Spleen (tissue), 11 donors: Measurements from ENCODE around the gene MTA1. TPM values are rescaled to one million over a fixed set of nuclear protein-coding genes. Genes with fewer than 3 reads are reported as not detected.

Experiments used
- DNase-seq: peaks from one replicate; pipeline ENCODE4 v3.0.0-alpha.2; 2020
- H3K27ac ChIP-seq, 8 donors: fragments of 200-600 bp; sonication (generic) in 7 of 8; 1 replicate in 4 of 8; 2 replicates in 4 of 8; pipeline versions ENCODE4 v1.5.0 to v1.8.0; 2016 to 2021; ENCODE audit warnings: inconsistent platforms in 4 of 8, mild to moderate bottlenecking in 4 of 8, moderate library complexity in 1 of 8
- H3K27me3 ChIP-seq, 7 donors: fragments of 200-600 bp; sonication (generic) in 6 of 7; replicated peaks in 1 of 7; 1 replicate in 4 of 7; 2 replicates in 3 of 7; pipeline versions ENCODE4 v1.5.0 to v1.8.0; 2016 to 2021; ENCODE audit warnings: inconsistent platforms in 3 of 7, mild to moderate bottlenecking in 1 of 7
- H3K36me3 ChIP-seq, 6 donors: fragments of 200-600 bp; sonication (generic) in 5 of 6; 1 replicate in 4 of 6; 2 replicates in 2 of 6; pipeline versions ENCODE4 v1.5.0 to v1.8.0; 2016 to 2021; ENCODE audit warnings: inconsistent platforms in 2 of 6
- H3K4me1 ChIP-seq, 6 donors: fragments of 200-600 bp; sonication (generic) in 5 of 6; 1 replicate in 3 of 6; 2 replicates in 3 of 6; pipeline versions ENCODE4 v1.5.0 to v1.8.0; 2016 to 2021; ENCODE audit warnings: inconsistent platforms in 3 of 6
- H3K4me3 ChIP-seq, 8 donors: fragments of 200-600 bp; sonication (generic) in 7 of 8; 1 replicate in 4 of 8; 2 replicates in 4 of 8; pipeline versions ENCODE4 v1.5.0 to v1.8.0; 2016 to 2021; ENCODE audit warnings: inconsistent platforms in 4 of 8, mild to moderate bottlenecking in 4 of 8, moderate library complexity in 2 of 8
- H3K9me3 ChIP-seq, 8 donors: fragments of 200-600 bp; sonication (generic) in 7 of 8; 1 replicate in 4 of 8; 2 replicates in 4 of 8; pipeline versions ENCODE4 v1.5.0 to v1.8.0; 2016 to 2021; ENCODE audit warnings: inconsistent platforms in 4 of 8
- POLR2A ChIP-seq, 3 donors: fragments of 450-650 bp; IDR thresholded peaks; one replicate each; pipeline ENCODE4 v1.5.1; 2017; ENCODE audit warnings: antibody characterized with exemption in 3 of 3, mild to moderate bottlenecking in 1 of 3
- POLR2AphosphoS5 ChIP-seq, 3 donors: sonication (generic); formaldehyde crosslinking; IDR thresholded peaks; one replicate each; pipeline ENCODE4 v1.5.1; 2017; ENCODE audit warnings: antibody characterized with exemption in 3 of 3
- WGBS, 5 donors: extraction: QIAGEN DNeasy Blood & Tissue Kit in 3 of 5; methylation state at CpG; one replicate each; pipeline versions ENCODE4 v1.1.5 to v1.1.7; 2013 to 2018; 5-methylcytosine and 5-hydroxymethylcytosine counted together
- intact Hi-C: fragments of 100-400 bp; cut with DNase I; formaldehyde crosslinking; loops from one replicate; pipeline ENCODE4 v1.15.0; 2023; ENCODE audit warnings: low total_unique reads
- polyA plus RNA-seq, 3 donors: library from polyadenylated mRNA; stranded (reverse); fragments of 200-250 nt; gene quantifications; one replicate each; pipeline ENCODE4 v1.2.1, GENCODE V29; 2013
- total RNA-seq, 7 donors: library from RNA; depleted of rRNA in 3 of 7; stranded (reverse); fragments of >200 nt in 3 of 7; fragmentation: NEBNext Ultra II Directional in 4 of 7; extraction: Animal tissue kit (Norgen Biotek cat#: 25700) in 4 of 7; gene quantifications; one replicate each; pipeline versions ENCODE4 v1.1.0 to v1.2.1, GENCODE V29; 2016 to 2021
- TF ChIP-seq, protein P1 (sequence below), 11 experiments: fragments of 200-600 bp in 7 of 11; fragments of 450-650 bp in 4 of 11; sonication (generic) in 4 of 11; IDR thresholded peaks in 8 of 11; conservative IDR thresholded peaks in 3 of 11; 1 replicate in 7 of 11; 2 replicates in 4 of 11; pipeline versions ENCODE4 v1.4.0 to v1.8.0; 2016 to 2021; ENCODE audit warnings: antibody characterized with exemption in 11 of 11, inconsistent platforms in 4 of 11, mild to moderate bottlenecking in 1 of 11
- donor health status: healthy with polysubstance abuse.
- donor health status: DM: no; HTN: no; CAD: no; lungs with moderate emphysema.
- donor health status: DM: no; HTN: no; CAD: no.
- donor health status: Bipolar disorder and iron deficiency.
- donor health status: healthy.
- donor health status: DM: no; HTN: no; CAD: no.
- donor health status: DM: yes; HTN: yes; CAD: no.

MTA1 gene
- total and polyA plus RNA-seq, 10 donors, result 33.0 to 128 (median 78.2) TPM

GRCh38 chr14:105430042-105430441 is 10.4 kb downstream of the MTA1 start:
- no peak overlapping the region for H3K4me3 ChIP-seq
- H3K27ac ChIP-seq, result peak overlapping the region in 3 of 8 donors; percentile 13 to 45 (median 31)
- DNase-seq, result no peak
- intact Hi-C loops, result no loop called here
- WGBS, 5 donors, result 77 to 90% (median 85%) methylated on average over 6 of the region's 6 CpGs
- TF ChIP-seq, protein P1, sequence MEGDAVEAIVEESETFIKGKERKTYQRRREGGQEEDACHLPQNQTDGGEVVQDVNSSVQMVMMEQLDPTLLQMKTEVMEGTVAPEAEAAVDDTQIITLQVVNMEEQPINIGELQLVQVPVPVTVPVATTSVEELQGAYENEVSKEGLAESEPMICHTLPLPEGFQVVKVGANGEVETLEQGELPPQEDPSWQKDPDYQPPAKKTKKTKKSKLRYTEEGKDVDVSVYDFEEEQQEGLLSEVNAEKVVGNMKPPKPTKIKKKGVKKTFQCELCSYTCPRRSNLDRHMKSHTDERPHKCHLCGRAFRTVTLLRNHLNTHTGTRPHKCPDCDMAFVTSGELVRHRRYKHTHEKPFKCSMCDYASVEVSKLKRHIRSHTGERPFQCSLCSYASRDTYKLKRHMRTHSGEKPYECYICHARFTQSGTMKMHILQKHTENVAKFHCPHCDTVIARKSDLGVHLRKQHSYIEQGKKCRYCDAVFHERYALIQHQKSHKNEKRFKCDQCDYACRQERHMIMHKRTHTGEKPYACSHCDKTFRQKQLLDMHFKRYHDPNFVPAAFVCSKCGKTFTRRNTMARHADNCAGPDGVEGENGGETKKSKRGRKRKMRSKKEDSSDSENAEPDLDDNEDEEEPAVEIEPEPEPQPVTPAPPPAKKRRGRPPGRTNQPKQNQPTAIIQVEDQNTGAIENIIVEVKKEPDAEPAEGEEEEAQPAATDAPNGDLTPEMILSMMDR (IDR thresholded peaks at IDR 0.05 in 8 of 11, conservative IDR thresholded peaks at IDR 0.05 in 3 of 11), result no peak
- H3K36me3 ChIP-seq, result peaks cover 0 to 33% (median 4%) of the 10 kb centered on the region in 6 donors
- H3K4me1 ChIP-seq, result peaks cover 0 to 59% (median 3%) of the 10 kb centered on the region in 6 donors
- H3K9me3 ChIP-seq, result peaks cover 0 to 9% (median 7%) of the 10 kb centered on the region in 8 donors
- no peaks in the 10 kb centered on the region for H3K27me3 ChIP-seq

GRCh38 chr14:105430565-105430964 is 10.9 kb downstream of the MTA1 start:
- intact Hi-C loops, result no loop called here
- peaks cover 0 to 28% (median 4%) of the 10 kb centered on the region in 6 donors for H3K36me3 ChIP-seq
- H3K9me3 ChIP-seq, result peaks cover 0 to 9% (median 7%) of the 10 kb centered on the region in 8 donors
- no peak overlapping the region for H3K4me3 ChIP-seq
- 74 to 80% (median 77%) methylated on average over 9 of the region's 9 CpGs for WGBS, 5 donors
- peaks cover 0 to 61% (median 3%) of the 10 kb centered on the region in 6 donors for H3K4me1 ChIP-seq
- TF ChIP-seq, protein P1 (IDR thresholded peaks at IDR 0.05 in 8 of 11, conservative IDR thresholded peaks at IDR 0.05 in 3 of 11), result no peak
- no peak for TF ChIP-seq POLR2A (IDR thresholded peaks at IDR 0.05)
- TF ChIP-seq POLR2AphosphoS5 (IDR thresholded peaks at IDR 0.05), result no peak
- DNase-seq, result no peak
- H3K27me3 ChIP-seq, result no peaks in the 10 kb centered on the region
- peak overlapping the region in 3 of 8 donors; percentile 13 to 45 (median 31) for H3K27ac ChIP-seq

GRCh38 chr14:105431256-105431655 is 11.6 kb downstream of the MTA1 start:
- no peak for DNase-seq
- Histone ChIP-seq H3K4me3 (no peak overlapping the region), H3K4me1 (peaks cover 0 to 67% (median 5%) of the 10 kb centered on the region in 6 donors), H3K27me3 (no peaks in the 10 kb centered on the region), H3K36me3 (peaks cover 0 to 21% (median 4%) of the 10 kb centered on the region in 6 donors), H3K9me3 (peaks cover 0 to 9% (median 7%) of the 10 kb centered on the region in 8 donors), H3K27ac (no peak overlapping the region)
- intact Hi-C loops, result no loop called here
- TF ChIP-seq POLR2A (IDR thresholded peaks at IDR 0.05) (no peak), POLR2AphosphoS5 (IDR thresholded peaks at IDR 0.05) (no peak)
- TF ChIP-seq, protein P1 (IDR thresholded peaks at IDR 0.05 in 8 of 11, conservative IDR thresholded peaks at IDR 0.05 in 3 of 11), result no peak
- WGBS, 5 donors, result 97 to 100% (median 97%) methylated on average over 1 of the region's 1 CpG

- H3K27me3 ChIP-seq, result no peaks in the 10 kb centered on the region
- H3K4me3 ChIP-seq, result no peak overlapping the region
- no peak for DNase-seq
- H3K4me1 ChIP-seq, result peaks cover 0 to 71% (median 5%) of the 10 kb centered on the region in 6 donors
- H3K27ac ChIP-seq, result no peak overlapping the region
- TF ChIP-seq, protein P1 (IDR thresholded peaks at IDR 0.05 in 8 of 11, conservative IDR thresholded peaks at IDR 0.05 in 3 of 11), result no peak
- TF ChIP-seq POLR2AphosphoS5 (IDR thresholded peaks at IDR 0.05), result no peak
- no peak for TF ChIP-seq POLR2A (IDR thresholded peaks at IDR 0.05)
- intact Hi-C loops, result no loop called here
- H3K36me3 ChIP-seq, result peaks cover 0 to 14% (median 0%) of the 10 kb centered on the region in 6 donors
- H3K9me3 ChIP-seq, result peaks cover 0 to 9% (median 3%) of the 10 kb centered on the region in 8 donors
- 87 to 94% (median 90%) methylated on average over 12 of the region's 12 CpGs for WGBS, 5 donors
These were observed 13.0 kb downstream of the MTA1 start for GRCh38 chr14:105432657-105433056.
